HG03066 (cell line): ENCODE measurements around the gene ETV4.
A peak's percentile ranks its signal among the peaks of the same experiment; 100 is the strongest.

Source experiments
- ATAC-seq: cut with Tn5 transposase; IDR thresholded peaks from one replicate; pipeline ENCODE4 v1.9.1; 2021; ENCODE audit warnings: low read depth; ENCODE audit not compliant: unreplicated experiment

Gene ETV4

DNA sequence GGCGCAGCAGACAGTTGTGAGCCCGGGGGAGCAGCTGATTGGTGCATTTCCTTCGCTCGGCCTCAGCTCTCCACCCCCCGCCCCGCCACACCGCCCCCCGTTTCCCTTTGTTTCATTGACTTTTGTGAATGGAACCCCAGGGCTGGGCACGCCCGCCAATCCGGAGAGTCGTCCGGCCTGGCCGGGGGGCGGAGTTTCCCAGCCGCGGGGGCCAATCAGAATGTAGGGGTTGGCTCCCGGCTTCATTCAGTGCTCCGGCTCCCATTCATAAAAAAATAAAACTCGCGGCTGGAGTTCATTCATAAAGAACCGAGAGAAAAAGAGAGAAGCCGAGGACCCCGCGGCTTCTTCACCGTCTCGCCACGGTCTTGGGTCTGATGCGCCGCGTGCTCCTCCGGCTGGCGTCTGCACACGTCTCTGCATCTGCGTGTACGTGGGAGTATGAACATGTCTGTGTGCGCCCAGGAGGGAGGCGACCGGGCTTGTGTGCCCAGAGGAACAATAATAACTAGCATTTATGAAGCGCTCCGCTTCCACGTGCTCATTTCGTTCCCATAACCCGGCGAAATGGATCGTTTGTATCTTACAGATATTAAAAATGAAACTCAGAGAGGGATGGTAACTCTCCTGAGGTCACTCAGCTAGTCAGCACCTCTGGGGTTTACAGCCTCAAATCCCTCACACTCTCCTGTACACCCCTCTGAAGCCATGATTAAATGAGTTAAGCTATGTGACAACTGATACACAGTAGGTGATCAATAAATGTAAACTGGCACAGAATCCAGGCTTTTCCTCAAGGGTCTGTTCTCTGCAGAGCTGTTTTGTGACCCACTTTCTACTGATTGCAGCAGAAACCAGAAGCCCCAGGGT is at the start of gene ETV4:
TSS of gene ETV4 (minus strand) at position 22 of the 870 bp plus-strand sequence. CDS start 723 bp downstream, outside the sequence.
- peak; percentile 67 for ATAC-seq

DNA sequence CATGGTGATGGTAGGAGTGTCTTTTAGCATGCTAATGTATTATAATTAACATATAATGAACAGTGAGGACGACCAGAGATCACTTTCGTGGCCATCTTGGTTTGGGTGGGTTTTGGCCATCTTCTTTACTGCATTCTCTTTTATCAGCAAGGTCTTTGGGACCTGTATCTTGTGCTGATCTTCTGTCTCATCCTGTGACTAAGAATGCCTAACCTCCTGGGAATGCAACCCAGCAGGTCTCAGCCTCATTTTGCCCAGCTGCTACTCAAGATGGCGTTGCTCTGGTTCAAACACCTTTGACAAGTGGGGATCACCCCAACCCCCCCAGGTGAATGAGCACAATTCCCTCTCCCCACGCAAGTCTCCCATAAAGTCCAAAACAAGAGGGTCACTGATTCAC is 49.3 kb upstream of the ETV4 start:
- no peak for ATAC-seq

DNA sequence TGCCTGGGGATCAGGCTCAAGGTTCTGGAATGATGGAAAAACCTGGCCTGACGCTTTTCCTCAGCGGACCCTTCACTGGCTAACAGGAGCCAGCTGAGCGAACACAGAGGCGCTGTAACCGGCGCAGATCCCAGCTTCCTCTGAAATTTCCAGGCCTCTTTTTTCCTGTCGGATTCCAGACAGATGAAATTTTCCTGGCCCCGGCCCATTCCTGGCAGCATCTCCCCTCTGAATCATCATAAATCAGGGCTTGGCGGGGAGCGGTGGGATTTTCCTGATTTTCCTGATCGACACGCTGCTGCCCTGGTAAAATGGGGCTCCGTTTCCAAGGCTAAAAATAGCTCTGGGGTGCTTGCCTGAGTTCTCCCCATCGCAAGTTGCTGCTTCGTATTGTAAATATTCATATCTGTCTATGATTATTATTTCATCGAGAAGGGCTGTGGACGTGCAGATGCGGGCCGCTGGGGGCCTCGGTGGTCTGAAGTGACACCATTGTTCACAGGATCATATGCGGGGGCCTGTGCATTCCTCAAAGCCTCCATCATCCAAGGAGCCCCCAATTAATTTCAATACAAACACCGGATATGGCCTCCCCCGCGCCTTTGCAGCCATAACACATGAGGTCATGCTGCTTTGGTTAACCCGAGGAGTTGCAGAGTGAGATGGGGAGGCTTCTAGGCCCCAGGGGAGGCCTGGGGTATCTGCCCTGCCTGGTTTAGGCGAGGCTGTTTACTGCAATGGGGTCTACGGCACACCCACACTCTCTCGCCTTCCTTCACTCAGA is 45.8 kb upstream of the ETV4 start:
- ATAC-seq = no peak

DNA sequence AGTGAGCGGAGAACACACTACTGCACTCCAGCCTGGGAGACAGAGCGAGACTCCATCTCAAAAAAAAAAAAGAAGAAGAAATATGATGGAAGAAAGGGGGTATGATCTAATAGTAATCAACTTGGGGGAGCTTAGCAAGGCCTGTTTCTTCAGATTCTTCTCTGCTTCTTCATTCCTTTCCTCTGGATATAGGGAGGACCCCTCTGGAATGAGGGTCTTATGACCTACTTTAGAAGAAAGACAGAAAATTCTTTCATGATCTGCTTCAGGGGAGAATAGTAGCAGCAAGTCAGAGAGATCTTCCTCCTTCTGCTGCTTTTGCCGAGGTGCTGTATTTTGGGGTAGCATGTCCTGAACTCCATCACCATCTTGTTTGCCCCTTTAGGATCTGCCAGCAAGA is 44.9 kb upstream of the ETV4 start:
- no peak for ATAC-seq

DNA sequence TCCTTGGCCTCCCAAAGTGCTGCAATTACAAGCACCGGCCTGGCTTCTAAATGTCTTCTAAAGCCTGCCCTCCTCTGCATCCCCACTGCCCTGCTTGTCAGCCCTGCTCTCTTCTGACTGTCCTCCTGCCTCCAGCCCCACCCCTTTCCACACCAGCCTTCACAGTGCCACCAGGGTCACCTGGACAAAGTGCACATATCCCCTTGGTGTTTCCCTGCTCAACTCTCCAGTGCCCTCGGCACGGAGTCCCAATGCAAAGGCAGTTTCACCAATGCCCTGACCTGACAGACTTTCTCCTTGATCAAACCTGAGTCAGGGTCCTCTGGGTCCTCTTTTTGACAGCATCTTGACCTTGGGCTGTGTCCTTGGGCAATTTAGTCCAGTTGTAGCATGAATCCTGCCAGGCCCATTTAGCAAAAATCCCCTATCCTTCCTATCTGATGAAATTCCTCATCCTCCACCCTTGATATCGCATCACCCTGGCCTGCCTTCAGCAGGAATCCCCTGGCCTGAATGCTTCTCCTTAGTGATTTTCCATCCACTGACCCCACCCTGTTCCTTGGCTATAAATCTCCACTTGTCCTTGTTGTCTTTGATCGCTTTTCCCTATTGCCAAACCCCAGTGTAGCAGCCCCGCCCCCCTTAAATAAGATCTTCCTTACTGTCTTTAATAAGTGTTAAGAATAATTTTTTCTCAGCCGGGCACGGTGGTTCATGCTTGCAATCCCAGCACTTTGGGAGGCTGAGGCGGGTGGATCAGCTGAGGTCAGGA is 42.7 kb upstream of the ETV4 start:
- ATAC-seq = no peak

DNA sequence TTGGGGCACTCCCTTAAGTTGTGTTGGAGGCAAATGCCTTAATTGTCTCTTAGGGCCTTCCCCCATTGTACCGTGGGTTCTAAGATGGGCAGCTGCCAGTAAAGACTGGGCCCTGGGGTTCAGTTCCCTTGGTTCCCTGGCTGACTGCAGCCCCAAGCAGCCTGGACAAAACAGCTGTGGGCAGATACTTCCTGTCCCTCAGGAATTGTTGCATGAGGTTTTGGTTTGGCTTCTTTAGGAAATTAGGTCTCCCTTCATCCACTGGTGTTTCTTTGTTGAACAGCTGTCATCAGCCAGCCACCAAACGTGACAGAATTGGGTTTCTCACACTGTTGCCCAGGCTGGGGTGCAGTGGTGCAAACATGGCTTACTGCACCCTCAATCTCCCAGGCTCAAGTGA is 42.0 kb upstream of the ETV4 start:
- ATAC-seq = no peak

DNA sequence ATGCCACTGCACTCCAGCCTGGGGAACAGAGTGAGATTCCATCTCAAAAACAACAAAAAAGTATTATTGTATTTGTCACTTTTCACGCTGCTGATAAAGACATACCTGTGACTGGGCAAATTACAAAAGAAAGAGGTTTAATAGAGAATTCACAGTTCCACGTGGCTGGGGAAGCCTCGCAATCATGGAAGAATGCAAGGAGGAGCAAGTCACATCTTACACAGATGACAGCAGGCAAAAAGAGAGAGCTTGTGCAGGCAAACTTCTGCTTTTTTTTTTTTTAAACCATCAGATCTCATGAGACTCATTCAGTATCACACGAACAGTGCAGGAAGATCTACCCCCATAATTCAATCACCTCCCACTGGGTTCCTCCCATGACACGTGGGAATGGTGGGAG is 41.5 kb upstream of the ETV4 start:
- ATAC-seq = no peak

DNA sequence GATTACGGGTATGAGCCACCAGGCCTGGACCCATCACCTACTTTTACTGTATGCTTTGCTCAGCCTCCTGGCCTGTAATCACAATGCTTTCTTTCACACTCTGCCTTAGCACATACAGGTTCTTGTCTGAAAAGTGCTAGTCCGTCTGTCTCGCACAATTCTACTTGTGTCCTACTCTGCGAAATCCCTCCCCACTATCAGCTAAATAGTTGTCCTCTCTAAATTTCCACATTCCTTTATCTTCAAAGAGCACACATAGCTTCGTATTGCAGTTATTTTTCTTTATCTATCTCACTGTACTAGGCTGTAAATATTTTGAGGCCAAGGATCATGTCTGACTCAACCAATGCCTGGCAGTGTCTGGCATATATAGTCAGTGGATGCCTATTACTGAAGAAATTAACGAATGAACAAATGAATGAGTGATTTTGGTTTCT is 38.5 kb upstream of the ETV4 start:
- ATAC-seq = no peak

DNA sequence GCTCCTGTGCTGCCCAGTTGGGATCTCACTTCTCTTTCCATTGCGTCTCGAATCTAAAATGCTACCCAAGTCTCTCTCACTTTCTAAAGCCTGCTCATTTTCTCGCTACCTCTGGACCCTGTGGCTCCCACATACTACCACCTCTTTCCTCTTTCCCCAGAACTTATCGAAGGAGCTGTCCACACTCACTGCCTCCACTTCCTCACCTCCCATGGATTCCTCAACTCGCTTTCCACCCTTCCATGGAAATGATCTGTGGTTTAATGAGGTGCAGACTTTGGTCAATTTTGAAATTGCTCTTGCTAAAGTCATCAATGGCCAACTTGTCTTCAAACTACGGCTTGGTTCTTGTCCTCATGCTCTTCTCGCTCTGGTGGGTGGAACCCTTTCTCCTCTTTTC is 37.2 kb upstream of the ETV4 start:
- no peak for ATAC-seq

DNA sequence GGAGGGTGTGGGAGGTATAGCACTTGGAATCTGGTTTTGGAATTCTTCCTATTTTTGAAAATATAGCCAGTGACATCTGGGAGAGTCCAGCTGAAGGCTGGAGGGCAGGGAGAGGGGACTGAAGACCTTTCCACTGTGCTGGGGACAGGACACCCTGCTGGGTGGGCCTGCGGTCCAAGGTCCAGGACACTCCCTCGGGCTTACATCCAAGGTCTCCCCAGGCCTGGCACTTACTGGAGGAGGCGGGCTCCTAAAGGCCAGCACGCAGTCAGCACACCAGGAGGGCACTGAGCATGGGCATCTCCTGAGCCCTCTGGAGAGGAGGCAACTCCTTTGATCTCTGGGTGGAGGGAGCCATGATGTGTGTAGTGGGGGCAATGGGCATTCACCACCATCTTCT is 35.5 kb upstream of the ETV4 start:
- ATAC-seq = no peak

DNA sequence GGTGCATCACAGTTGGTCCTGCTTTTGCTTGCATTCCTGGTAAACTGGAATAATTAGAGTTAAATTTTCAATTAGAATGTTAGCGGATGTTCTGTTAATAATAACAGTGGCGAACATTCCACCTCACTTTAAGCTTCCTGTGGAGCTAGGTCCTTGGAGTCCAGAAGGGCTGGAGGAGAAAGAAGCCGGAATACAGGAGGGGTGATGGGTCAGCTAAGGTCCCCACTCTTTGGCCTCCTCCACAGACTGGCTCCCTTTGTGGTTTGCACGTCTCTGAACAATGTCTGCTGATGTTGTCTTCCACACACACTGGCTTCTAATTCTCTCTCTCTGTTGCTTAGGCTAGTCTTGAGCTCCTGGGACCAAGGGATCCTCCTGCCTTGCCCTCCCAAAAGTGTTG is 35.0 kb upstream of the ETV4 start:
- ATAC-seq = no peak

DNA sequence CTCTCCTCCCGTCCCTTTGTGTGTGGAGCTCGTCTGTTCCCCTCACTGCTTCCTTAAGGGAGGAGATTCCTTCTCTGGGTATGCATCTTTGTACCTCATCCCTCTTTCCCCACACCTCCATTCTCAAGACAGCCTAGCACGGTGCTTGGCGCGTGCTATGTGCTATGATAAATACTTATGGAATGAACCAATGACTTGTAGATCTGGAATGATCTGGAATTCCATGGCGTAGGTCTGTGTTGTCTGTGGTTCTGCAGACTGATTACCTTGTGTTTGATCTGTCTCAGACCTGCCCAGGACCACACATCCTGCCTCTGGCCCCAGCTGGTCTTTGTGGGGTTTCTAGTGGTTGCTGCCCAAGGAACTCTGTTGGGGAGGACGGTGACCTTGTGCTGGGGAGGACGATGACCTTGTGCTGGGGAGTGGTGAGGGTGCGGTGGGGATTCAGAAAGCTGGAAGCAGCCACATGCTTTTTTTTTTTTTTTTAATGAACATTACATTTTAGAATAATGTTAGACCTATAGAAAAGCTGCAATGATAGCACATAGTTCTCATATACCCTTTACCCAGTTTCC is 33.5 kb upstream of the ETV4 start:
- ATAC-seq = no peak

DNA sequence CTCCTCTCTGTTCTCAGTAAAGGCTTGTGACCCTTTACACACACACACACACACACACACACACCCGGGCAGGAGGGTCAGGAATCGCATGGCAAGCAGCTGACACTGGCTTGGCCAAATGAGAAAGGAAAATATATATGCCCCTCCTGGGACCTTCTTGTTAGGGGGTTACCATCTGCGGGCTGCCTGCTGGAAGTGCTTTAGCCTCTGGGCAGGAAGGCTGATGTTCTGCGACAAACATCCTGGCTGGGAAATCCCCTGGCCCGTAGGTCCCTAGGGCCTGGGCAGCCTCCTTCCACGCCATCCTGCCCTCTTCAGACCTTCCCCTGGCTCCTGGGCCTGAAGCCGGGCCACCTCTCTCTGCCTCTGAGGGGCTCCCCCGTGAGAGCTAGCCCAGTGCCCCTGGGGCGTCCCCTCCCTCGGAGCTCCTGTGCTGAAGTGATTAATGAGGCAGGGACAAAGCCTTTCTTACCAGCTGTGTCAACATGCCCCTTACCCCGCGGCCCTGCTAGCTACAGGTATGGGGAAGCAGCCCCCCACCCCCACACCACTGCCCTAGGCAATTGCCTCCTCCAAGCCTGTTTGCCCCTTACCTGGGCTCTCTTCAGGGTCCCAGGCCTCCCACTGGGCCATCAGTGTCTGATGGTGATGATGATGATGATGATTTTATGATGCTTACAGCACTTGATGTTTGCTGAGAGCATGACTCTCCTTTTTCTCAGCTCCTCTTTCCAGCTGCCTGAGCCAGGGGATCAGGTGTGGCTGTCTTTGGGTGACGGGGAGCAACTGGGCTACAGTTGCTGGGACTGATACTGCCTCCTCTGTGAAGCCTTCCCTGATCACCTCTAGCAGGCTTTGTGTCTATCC is 32.8 kb upstream of the ETV4 start:
- no peak for ATAC-seq

DNA sequence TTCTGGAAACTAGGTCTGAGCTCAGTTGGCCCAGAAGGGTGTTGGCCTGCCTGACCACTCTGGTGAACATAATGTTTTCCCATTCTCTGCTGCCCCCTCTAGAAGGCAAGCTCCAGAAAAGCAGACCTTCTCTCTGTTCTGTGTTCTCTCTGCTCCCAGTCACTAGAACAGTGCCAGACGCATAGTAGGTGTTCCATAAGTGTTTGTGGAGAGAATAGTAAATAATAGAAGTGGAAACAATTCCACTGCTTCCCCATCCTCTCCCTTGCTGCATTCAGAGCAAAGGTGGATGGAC is 32.2 kb upstream of the ETV4 start:
- ATAC-seq = no peak

DNA sequence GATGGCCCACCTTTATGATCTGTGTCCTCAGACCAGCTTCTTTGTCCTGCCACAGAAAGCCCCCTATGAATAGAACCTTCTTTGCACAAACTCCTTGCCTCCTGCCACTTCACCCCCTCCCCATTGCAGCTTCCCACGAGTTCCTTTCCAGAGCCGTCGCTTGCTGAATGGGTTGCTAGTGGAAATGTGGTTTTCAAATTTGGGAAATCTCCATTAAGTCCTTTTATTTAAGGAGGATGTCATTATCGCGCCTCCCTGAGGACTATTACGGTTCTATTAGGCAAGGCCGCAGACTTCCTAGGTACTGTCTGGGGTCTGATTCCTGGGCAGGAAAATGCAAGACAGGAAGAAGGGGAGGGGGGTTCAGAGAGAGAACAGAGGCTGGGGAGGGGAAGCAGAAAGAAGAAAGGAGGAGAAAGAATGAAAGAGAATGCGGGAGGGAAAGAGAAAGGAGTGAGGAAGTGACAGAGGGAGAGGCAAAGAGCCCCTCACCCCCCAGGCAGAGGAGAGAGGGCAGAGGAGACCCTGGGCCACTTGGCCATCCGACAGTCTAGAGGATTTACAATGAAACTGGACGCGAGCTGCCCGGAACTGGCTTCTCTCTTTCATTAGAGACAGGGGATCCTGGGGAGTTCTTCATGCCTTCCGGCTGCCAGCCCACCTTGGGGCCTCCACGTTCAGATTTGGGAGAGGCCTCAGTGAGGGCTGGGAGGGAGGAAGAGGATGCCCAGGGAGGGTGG is 31.7 kb upstream of the ETV4 start:
- no peak for ATAC-seq

DNA sequence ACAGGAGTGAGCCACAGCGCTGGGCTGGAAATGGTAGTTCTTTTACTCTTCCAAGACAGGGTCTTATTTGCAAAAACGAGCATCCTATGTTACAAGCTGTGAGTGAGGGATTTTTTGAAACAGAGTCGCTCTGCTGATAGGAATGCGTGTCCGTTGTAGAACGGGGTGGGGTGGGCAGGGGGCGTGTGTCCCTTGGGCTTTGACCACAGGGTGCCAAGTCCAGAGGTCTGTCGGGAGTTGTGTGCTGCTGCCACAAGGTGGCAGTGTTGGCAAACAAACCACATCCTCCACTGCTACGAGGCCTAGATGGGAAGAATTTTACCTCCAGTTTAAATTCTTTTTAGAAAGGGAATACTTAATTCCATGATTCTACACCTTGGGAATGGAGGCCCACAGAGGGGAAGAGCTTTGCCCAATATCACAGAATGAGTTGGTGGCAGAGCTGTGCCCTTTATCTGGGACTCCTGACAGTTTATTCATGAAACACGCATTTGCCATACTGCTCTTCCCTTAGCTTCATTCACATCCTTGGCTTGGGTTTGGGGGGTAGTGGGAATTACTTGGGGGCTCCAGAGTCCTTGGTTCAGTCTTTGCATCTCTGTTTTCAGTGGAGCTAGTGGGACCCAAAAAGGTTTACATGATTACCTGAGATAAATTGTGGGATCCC is 30.6 kb upstream of the ETV4 start:
- no peak for ATAC-seq

DNA sequence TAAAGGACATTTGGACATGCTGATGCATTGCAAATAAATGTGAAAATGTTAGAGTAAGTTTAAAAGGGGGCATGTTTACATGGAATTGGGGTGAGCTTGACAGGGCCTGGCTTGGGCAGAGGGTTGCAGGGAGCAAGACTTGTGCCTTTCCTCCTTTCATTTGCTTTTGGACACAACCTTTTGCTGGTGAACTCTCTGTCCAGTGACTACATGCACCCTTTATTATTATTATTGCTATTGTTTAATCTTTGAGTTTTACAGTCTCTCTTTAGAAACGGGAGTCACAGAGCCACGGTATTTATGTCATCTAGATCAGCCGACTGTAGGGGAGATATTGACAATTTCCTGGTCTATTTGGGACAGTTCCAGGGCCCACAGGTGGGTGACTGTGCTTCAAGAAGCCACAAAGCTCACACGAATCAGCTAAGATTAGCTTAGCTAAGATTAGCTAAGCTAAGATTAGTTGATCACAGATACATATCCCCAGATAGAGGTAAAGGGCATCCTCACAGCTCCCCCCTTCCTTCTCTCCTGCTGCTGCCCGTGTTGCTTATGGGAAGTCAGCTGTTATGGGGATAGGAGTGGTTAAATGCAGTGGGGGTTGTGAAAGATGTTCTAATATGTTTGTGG is 28.9 kb upstream of the ETV4 start:
- no peak for ATAC-seq

DNA sequence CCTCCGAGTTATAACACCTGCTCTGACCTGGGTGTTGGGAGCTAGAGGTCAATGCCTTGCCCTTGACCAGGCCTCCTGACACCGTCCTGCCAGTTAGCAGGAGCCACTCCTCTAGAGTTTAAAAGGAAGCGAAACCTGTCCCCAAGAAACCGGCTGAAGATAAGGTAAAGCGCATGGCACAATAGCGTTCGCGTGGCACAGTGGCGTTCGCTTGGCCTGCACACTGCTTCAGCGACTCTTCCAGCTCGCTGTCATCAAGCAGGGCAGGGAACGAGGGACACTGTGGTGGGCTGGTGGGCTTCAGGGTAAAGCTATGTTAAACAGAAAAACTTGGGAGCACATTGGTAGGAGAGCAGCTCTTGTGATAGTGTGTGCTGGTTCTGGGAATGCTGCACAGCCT is 28.2 kb upstream of the ETV4 start:
- no peak for ATAC-seq
